ENCODE results near the gene TCF23.
"Not testable (repeated sequence)": the region's sequence is repeated elsewhere in the genome, so short reads cannot be mapped to it uniquely, and the experiment has no call there.

The TCF23 gene

GRCh38 chr2:27191070-27191829 lies 42.4 kb downstream of the TCF23 start:
- DNase-seq, result peak; percentile 62

DNA sequence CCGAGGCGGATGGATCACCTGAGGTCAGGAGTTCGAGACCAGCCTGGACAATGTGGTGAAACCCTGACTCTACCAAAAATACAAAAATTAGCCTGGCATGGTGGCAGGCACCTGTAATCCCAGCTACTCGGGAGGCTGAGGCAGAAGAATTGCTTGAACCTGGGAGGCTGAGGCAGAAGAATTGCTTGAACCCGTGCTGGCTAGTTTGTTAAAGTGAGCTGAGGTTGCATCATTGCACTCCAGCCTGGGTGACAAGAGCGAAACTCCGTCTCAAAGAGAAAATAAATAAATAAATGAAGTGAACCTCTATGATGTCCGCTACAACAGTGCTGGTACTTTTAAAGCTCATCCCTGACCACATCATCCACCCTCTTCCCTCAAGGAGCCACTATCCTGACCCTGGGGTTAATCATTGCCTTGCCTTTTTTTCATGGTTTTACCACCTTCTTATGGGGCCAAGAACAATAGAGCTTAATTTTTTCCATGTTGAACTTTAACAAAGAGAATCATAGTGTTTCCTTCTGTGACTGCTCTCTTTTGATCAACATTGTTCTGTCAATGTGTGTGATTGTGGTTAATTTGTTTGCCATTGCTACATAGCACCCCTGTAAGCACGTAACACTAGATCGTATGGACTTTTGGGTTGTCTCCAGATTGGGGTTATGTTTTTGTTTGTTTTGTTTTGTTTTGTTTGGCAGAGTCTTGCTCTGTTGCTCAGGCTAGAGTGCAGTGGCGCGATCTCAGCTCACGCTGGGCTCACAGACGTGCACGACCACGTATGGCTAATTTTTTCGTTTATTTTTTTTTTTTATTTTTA lies 45.9 kb downstream of the TCF23 start:
- no peak for DNase-seq

- not testable (repeated sequence) for DNase-seq
Observed at GRCh38 chr2:27195799-27196198, 47.0 kb downstream of the TCF23 start.

DNA sequence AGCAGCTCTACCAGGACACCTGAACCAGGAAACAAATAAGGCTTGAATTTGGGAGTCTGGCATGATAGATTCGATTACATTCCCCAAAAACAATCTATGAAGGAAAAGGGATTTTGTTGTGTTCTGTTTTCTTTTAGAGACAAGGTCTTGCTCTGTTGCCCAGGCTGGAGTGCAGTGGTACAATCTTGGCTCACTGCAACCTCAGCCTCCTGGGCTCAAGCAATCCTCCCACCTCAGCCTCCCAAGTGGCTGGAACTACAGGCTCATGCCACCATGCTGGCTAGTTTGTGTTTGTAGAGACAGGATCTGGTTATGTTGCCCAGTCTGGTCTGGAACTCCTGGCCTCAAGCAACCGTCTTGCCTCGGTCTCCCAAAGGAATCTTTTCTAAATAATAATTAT lies 49.3 kb downstream of the TCF23 start:
- not testable (repeated sequence) for DNase-seq

DNA sequence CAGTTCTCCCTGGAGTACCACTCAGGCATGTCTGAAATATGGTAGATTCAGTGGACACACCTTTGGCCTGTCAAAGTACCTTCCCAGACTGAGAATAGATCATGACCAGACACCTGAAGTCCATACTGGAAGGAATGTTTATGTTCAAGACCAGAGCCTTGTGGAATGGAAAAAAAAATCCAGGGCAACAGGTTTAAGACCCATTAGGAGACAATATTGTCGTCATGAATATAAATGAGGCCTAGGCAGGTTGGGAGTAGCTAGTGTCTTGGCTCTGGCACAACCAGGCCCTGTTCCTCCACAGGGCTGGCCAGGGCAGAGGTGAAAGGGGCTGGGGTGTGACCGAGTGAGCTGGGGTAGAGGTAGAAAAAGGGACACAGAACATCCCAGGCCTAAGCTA lies 49.8 kb downstream of the TCF23 start:
- no peak for DNase-seq

DNA sequence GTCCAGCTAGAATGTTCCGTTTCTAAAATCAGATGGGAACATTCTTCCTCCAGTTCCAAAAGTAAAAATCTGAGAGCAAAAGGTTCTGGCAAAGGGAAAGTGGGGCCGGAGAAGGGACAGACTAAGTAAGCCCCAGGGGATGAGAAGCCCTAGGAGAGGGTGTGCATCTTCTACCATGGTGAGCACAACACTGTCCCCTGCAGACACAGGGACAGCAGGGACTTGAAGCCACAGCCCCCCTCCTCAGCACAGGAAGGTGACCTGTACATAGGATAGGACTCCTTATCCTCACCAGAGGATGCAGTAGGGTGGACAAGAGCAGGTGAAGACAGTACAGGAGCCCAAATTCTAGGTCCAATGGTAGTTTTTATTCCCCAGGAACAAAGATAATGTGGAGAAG lies 50.4 kb downstream of the TCF23 start:
- DNase-seq, result no peak

DNA sequence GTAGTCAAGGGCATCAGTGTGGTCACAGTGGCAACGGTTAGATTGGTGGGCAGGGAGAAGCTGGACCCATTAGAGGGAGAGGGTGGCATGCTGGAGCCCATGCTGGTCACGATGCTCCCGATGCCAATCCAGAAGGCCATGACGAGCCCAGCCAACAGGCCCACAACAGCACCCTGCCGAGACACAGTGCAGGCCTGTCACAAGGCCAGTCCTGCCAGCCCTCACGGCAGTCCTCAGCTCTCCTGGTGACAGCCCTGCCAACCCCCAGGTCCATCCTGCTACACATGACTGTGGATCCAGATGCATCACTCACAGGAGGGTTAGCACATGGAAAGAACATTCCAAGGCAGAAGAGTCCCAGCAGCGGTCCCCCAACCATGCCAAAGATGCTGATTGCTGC lies 52.9 kb downstream of the TCF23 start:
- DNase-seq, result no peak

- DNase-seq, result no peak
Observed at GRCh38 chr2:27202854-27203253, 54.0 kb downstream of the TCF23 start.

DNA sequence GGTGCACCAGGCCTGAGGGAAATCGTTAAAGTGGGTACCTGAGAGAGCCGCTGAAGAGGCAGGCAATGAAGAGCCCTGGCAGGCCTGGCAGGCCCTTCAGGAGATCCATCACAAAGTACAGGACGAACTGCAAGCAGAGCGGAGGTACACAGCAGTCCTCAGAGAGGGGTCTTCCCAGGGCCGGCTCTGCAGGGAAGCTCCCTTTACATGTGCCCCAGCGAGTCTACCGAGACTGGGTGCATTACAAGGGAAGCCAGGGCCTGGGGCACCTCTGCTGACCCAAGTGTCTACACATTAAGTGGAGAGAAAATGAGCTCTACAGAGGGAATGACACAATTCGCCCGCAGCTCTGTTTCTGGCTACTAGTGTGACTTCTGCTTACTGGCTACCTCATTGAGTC lies 54.9 kb downstream of the TCF23 start:
- DNase-seq, result no peak

DNA sequence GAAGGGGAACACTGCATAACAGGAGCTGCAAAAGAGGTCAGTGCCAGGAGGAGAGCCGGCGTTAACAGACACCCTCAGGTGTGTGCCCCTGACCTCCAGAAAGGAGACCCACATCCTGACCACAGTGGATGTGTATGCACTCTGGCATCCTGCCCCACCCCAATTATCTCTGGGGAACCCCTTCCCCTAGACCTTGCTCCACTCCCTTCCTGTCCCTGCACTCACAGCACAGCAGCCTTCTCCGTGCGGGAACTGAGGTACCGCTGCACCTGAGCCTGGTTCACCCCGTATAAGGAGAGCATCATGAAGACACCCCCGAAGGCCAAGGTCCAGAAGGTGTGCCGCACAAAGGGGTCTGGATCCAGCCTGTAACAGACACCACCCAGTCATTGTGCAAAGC lies 55.8 kb downstream of the TCF23 start:
- no peak for DNase-seq

GRCh38 chr2:27205206-27205605 lies 56.4 kb downstream of the TCF23 start:
- DNase-seq, result no peak

GRCh38 chr2:27206346-27206745 lies 57.5 kb downstream of the TCF23 start:
- DNase-seq, result no peak
